Vagina (tissue), 2 donors: ENCODE measurements around the gene GALE.

Experiments
- POLR2A ChIP-seq, 2 donors: fragments of 450-650 bp; IDR thresholded peaks; one replicate each; pipeline ENCODE4 v1.6.1; 2017; ENCODE audit warnings: antibody characterized with exemption in 2 of 2, mild to moderate bottlenecking in 2 of 2, moderate library complexity in 2 of 2
- POLR2AphosphoS5 ChIP-seq, 2 donors: sonication (generic); formaldehyde crosslinking; IDR thresholded peaks; one replicate each; pipeline ENCODE4 v1.9.0; 2017; ENCODE audit warnings: antibody characterized with exemption in 2 of 2, mild to moderate bottlenecking in 2 of 2, low read depth in 1 of 2; ENCODE audit not compliant: insufficient read depth in 1 of 2
- TF ChIP-seq, protein P1 (sequence below), 3 experiments: fragments of 450-650 bp in 2 of 3; fragments of 200-600 bp in 1 of 3; sonication (generic) in 1 of 3; IDR thresholded peaks; one replicate each; pipeline ENCODE4 v1.5.1; 2017 to 2019; ENCODE audit warnings: antibody characterized with exemption in 3 of 3, mild to moderate bottlenecking in 2 of 3, moderate library complexity in 2 of 3

DNA sequence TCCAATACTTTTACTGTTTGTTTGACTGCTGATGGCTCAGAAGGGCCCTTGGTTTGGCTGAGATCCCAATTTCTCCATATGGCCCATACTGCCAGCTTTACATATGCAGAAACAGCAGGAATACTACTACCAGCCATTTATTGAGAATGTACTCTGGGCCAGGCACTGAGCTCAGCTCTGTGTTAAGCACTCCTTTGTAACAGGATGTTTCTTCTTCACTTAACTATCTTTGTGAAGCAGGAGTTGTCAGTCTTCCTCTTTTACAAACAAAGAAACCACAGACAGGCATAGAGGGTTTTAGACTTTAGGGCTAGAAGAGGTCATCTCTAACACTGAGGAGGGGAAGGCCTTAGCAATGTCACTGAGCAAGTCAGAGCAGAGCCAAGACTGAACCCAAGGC, 16.4 kb upstream of the GALE start:
- TF ChIP-seq POLR2A (IDR thresholded peaks at IDR 0.05) (no peak), POLR2AphosphoS5 (IDR thresholded peaks at IDR 0.05; ENCODE audit: insufficient read depth in 1 of 2, low read depth in 1 of 2) (no peak)
- TF ChIP-seq, protein P1, sequence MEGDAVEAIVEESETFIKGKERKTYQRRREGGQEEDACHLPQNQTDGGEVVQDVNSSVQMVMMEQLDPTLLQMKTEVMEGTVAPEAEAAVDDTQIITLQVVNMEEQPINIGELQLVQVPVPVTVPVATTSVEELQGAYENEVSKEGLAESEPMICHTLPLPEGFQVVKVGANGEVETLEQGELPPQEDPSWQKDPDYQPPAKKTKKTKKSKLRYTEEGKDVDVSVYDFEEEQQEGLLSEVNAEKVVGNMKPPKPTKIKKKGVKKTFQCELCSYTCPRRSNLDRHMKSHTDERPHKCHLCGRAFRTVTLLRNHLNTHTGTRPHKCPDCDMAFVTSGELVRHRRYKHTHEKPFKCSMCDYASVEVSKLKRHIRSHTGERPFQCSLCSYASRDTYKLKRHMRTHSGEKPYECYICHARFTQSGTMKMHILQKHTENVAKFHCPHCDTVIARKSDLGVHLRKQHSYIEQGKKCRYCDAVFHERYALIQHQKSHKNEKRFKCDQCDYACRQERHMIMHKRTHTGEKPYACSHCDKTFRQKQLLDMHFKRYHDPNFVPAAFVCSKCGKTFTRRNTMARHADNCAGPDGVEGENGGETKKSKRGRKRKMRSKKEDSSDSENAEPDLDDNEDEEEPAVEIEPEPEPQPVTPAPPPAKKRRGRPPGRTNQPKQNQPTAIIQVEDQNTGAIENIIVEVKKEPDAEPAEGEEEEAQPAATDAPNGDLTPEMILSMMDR (IDR thresholded peaks at IDR 0.05): no peak
